Activated naive CD4-positive, alpha-beta T cell treated with anti-CD3 and anti-CD28 coated beads, Interleukin-2, amount 10 ng/mL, durations not matched to agents 7 days and 5 days (primary cell): ENCODE results near the gene CYB561.

Experiments used
- CTCF ChIA-PET: fragments of 350-600 bp; sonication (Branson Sonifier 250); formaldehyde crosslinking; loops from one replicate; lab custom pipeline; 2021; ENCODE audit warnings: antibody characterized with exemption; lab: Charles Lee
- DNase-seq: peaks from one replicate; pipeline ENCODE4 v3.0.0-alpha.2; 2020
- H3K27ac Mint-ChIP-seq: one replicate; pipeline ENCODE4 v1.8.0; 2021; ENCODE audit warnings: mild to moderate bottlenecking, moderate library complexity, mixed read lengths
- H3K27me3 Mint-ChIP-seq: one replicate; pipeline ENCODE4 v1.8.0; 2021; ENCODE audit warnings: mild to moderate bottlenecking, mixed read lengths
- H3K36me3 Mint-ChIP-seq: one replicate; pipeline ENCODE4 v1.8.0; 2021; ENCODE audit warnings: mixed read lengths
- H3K4me1 Mint-ChIP-seq: one replicate; pipeline ENCODE4 v1.8.0; 2021; ENCODE audit warnings: mixed read lengths
- H3K4me3 Mint-ChIP-seq: one replicate; pipeline ENCODE4 v1.8.0; 2021; ENCODE audit warnings: mild to moderate bottlenecking, moderate library complexity, mixed read lengths
- H3K9me3 Mint-ChIP-seq: one replicate; pipeline ENCODE4 v1.8.0; 2021; ENCODE audit warnings: mixed read lengths

The CYB561 gene

GRCh38 chr17:63418540-63418939 is 27.6 kb downstream of the CYB561 start:
- H3K27ac Mint-ChIP-seq = no peak overlapping the region
- CTCF ChIA-PET = interaction anchor here (1.5 to 18.5 kb wide), 3 partner anchors 12 to 416 kb away, joined by 4 to 273 read pairs (median 21); no protein-coding TSS in a partner anchor
- peaks cover 45% of the 10 kb centered on the region for H3K27me3 Mint-ChIP-seq
- no peak for DNase-seq
- no peak overlapping the region for H3K4me3 Mint-ChIP-seq
- no peaks in the 10 kb centered on the region for H3K9me3 Mint-ChIP-seq
- no peaks in the 10 kb centered on the region for H3K36me3 Mint-ChIP-seq
- H3K4me1 Mint-ChIP-seq = peaks cover 32% of the 10 kb centered on the region

GRCh38 chr17:63414222-63414621 is 31.9 kb downstream of the CYB561 start:
- peaks cover 9% of the 10 kb centered on the region for H3K4me1 Mint-ChIP-seq

GRCh38 chr17:63413128-63413527 is 33.0 kb downstream of the CYB561 start:
- peaks cover 24% of the 10 kb centered on the region for H3K27me3 Mint-ChIP-seq
- H3K27ac Mint-ChIP-seq = no peak overlapping the region
- no peaks in the 10 kb centered on the region for H3K36me3 Mint-ChIP-seq
- H3K9me3 Mint-ChIP-seq = no peaks in the 10 kb centered on the region
- no peak overlapping the region for H3K4me3 Mint-ChIP-seq
- peaks cover under 1% of the 10 kb centered on the region for H3K4me1 Mint-ChIP-seq
- no peak for DNase-seq
- CTCF ChIA-PET = interaction anchor here (1.5 kb wide), 1 partner anchor 12 kb away, joined by 3 read pairs; no protein-coding TSS in a partner anchor

More at GRCh38 chr17:63414222-63414621, 31.9 kb downstream of the CYB561 start:
- DNase-seq = no peak
- peaks cover 34% of the 10 kb centered on the region for H3K27me3 Mint-ChIP-seq
- no peak overlapping the region for H3K4me3 Mint-ChIP-seq
- H3K27ac Mint-ChIP-seq = no peak overlapping the region
- H3K9me3 Mint-ChIP-seq = no peaks in the 10 kb centered on the region
- CTCF ChIA-PET = interaction anchor here (1.0 to 1.5 kb wide), 3 partner anchors 8 to 332 kb away, joined by 3 to 4 read pairs (median 3); no protein-coding TSS in a partner anchor
- H3K36me3 Mint-ChIP-seq = no peaks in the 10 kb centered on the region

GRCh38 chr17:63412234-63412633 is 33.9 kb downstream of the CYB561 start:
- no peak for DNase-seq
- Mint-ChIP-seq H3K4me1 (no peaks in the 10 kb centered on the region), H3K27me3 (peaks cover 18% of the 10 kb centered on the region), H3K4me3 (no peak overlapping the region), H3K27ac (no peak overlapping the region), H3K9me3 (no peaks in the 10 kb centered on the region), H3K36me3 (no peaks in the 10 kb centered on the region)
- CTCF ChIA-PET = no interaction called here

GRCh38 chr17:63407741-63408330 is 38.3 kb downstream of the CYB561 start:
- Mint-ChIP-seq H3K27ac (no peak overlapping the region), H3K9me3 (no peaks in the 10 kb centered on the region), H3K27me3 (no peaks in the 10 kb centered on the region), H3K4me3 (no peak overlapping the region), H3K4me1 (peaks cover 5% of the 10 kb centered on the region), H3K36me3 (no peaks in the 10 kb centered on the region)
- DNase-seq = no peak
- CTCF ChIA-PET = interaction anchor here (1.7 to 5.2 kb wide), 4 partner anchors 11 to 326 kb away, joined by 8 to 31 read pairs (median 24); no protein-coding TSS in a partner anchor

- peaks cover 5% of the 10 kb centered on the region for H3K4me1 Mint-ChIP-seq
- DNase-seq = peak; percentile 80
- H3K27ac Mint-ChIP-seq = no peak overlapping the region
- no peaks in the 10 kb centered on the region for H3K27me3 Mint-ChIP-seq
- H3K9me3 Mint-ChIP-seq = no peaks in the 10 kb centered on the region
- H3K36me3 Mint-ChIP-seq = no peaks in the 10 kb centered on the region
- CTCF ChIA-PET = interaction anchor here (0.5 to 5.2 kb wide), 34 partner anchors 9 to 886 kb away, joined by 3 to 31 read pairs (median 4); partner anchors contain the start of gene ACE
- H3K4me3 Mint-ChIP-seq = no peak overlapping the region
These were observed 39.3 kb downstream of the CYB561 start for GRCh38 chr17:63406689-63407330.

- H3K9me3 Mint-ChIP-seq = no peaks in the 10 kb centered on the region
- H3K27me3 Mint-ChIP-seq = no peaks in the 10 kb centered on the region
- no peak for DNase-seq
- no peak overlapping the region for H3K4me3 Mint-ChIP-seq
- CTCF ChIA-PET = interaction anchor here (0.6 to 5.2 kb wide), 22 partner anchors 8 to 734 kb away, joined by 3 to 31 read pairs (median 6); partner anchors contain the start of gene ACE
- H3K4me1 Mint-ChIP-seq = peaks cover 5% of the 10 kb centered on the region
- H3K36me3 Mint-ChIP-seq = no peaks in the 10 kb centered on the region
- no peak overlapping the region for H3K27ac Mint-ChIP-seq
These were observed 40.3 kb downstream of the CYB561 start for GRCh38 chr17:63405741-63406261.

- no peak overlapping the region for H3K27ac Mint-ChIP-seq
- H3K4me1 Mint-ChIP-seq = peaks cover 5% of the 10 kb centered on the region
- H3K9me3 Mint-ChIP-seq = no peaks in the 10 kb centered on the region
- CTCF ChIA-PET = no interaction called here
- H3K36me3 Mint-ChIP-seq = no peaks in the 10 kb centered on the region
- no peaks in the 10 kb centered on the region for H3K27me3 Mint-ChIP-seq
- H3K4me3 Mint-ChIP-seq = no peak overlapping the region
- no peak for DNase-seq
These were observed 41.1 kb downstream of the CYB561 start for GRCh38 chr17:63405020-63405419.

GRCh38 chr17:63402431-63403212 is 43.5 kb downstream of the CYB561 start:
- Mint-ChIP-seq H3K27me3 (no peaks in the 10 kb centered on the region), H3K9me3 (no peaks in the 10 kb centered on the region), H3K4me1 (peaks cover 8% of the 10 kb centered on the region), H3K4me3 (no peak overlapping the region), H3K36me3 (no peaks in the 10 kb centered on the region), H3K27ac (no peak overlapping the region)
- DNase-seq = no peak
- CTCF ChIA-PET = no interaction called here

- Mint-ChIP-seq H3K9me3 (no peaks in the 10 kb centered on the region), H3K27ac (no peak overlapping the region), H3K27me3 (no peaks in the 10 kb centered on the region), H3K36me3 (no peaks in the 10 kb centered on the region), H3K4me3 (no peak overlapping the region), H3K4me1 (peaks cover 3% of the 10 kb centered on the region)
- no peak for DNase-seq
- CTCF ChIA-PET = no interaction called here
These were observed 46.2 kb downstream of the CYB561 start for GRCh38 chr17:63399856-63400255.

- CTCF ChIA-PET = no interaction called here
- no peak overlapping the region for H3K4me3 Mint-ChIP-seq
- no peaks in the 10 kb centered on the region for H3K9me3 Mint-ChIP-seq
- no peaks in the 10 kb centered on the region for H3K36me3 Mint-ChIP-seq
- H3K27me3 Mint-ChIP-seq = no peaks in the 10 kb centered on the region
- H3K27ac Mint-ChIP-seq = no peak overlapping the region
- DNase-seq = no peak
- H3K4me1 Mint-ChIP-seq = peaks cover 3% of the 10 kb centered on the region
These were observed 46.8 kb downstream of the CYB561 start for GRCh38 chr17:63399316-63399715.

GRCh38 chr17:63398680-63399079 is 47.4 kb downstream of the CYB561 start:
- H3K9me3 Mint-ChIP-seq = no peaks in the 10 kb centered on the region
- no peak overlapping the region for H3K27ac Mint-ChIP-seq
- peaks cover 3% of the 10 kb centered on the region for H3K4me1 Mint-ChIP-seq
- no peak for DNase-seq
- CTCF ChIA-PET = no interaction called here
- no peak overlapping the region for H3K4me3 Mint-ChIP-seq
- no peaks in the 10 kb centered on the region for H3K27me3 Mint-ChIP-seq
- H3K36me3 Mint-ChIP-seq = no peaks in the 10 kb centered on the region

GRCh38 chr17:63395075-63395805 is 50.9 kb downstream of the CYB561 start:
- peaks cover 3% of the 10 kb centered on the region for H3K4me1 Mint-ChIP-seq
- H3K9me3 Mint-ChIP-seq = no peaks in the 10 kb centered on the region
- H3K27me3 Mint-ChIP-seq = no peaks in the 10 kb centered on the region
- DNase-seq = no peak
- H3K27ac Mint-ChIP-seq = no peak overlapping the region
- H3K36me3 Mint-ChIP-seq = no peaks in the 10 kb centered on the region
- CTCF ChIA-PET = interaction anchor here (0.6 to 1.7 kb wide), 2 partner anchors 12 to 133 kb away, joined by 3 to 8 read pairs; no protein-coding TSS in a partner anchor
- H3K4me3 Mint-ChIP-seq = no peak overlapping the region
